Ovary (tissue), 9 donors: ENCODE measurements around the gene TMEM169. TPM values are rescaled to one million over a fixed set of nuclear protein-coding genes. Genes with fewer than 3 reads are reported as not detected.

ENCODE experiments used
- DNase-seq, 5 donors: peaks; one replicate each; pipeline ENCODE4 v3.0.0-alpha.2; 2019 to 2020
- H3K27ac ChIP-seq, 2 donors: fragments of 200-600 bp; one replicate each; pipeline versions ENCODE4 v1.5.1 to v1.8.0; 2019 to 2022
- H3K27me3 ChIP-seq: fragments of 200-600 bp; one replicate; pipeline ENCODE4 v1.8.0; 2022
- H3K36me3 ChIP-seq: fragments of 200-600 bp; sonication (generic); one replicate; pipeline ENCODE4 v1.5.1; 2019
- H3K4me1 ChIP-seq: one replicate; pipeline ENCODE4 v1.8.1; 2013; ENCODE audit warnings: mild to moderate bottlenecking, moderate library complexity; ENCODE audit not compliant: insufficient read depth
- H3K4me3 ChIP-seq: fragments of 200-600 bp; sonication (generic); one replicate; pipeline ENCODE4 v1.5.1; 2017
- H3K9me3 ChIP-seq, 2 donors: fragments of 200-600 bp in 1 of 2; sonication (generic) in 1 of 2; one replicate each; pipeline versions ENCODE4 v1.5.1 to v1.8.1; 2013 to 2019; ENCODE audit warnings: mild to moderate bottlenecking in 1 of 2, moderate library complexity in 1 of 2
- EP300 ChIP-seq: sonication (generic); formaldehyde crosslinking; IDR thresholded peaks from one replicate; pipeline ENCODE4 v1.6.1; 2017; ENCODE audit warnings: antibody characterized with exemption
- POLR2A ChIP-seq: fragments of 450-650 bp; IDR thresholded peaks from one replicate; pipeline ENCODE4 v1.6.1; 2017; ENCODE audit warnings: antibody characterized with exemption, mild to moderate bottlenecking, moderate library complexity
- WGBS, 3 donors: extraction: QIAGEN DNeasy Blood & Tissue Kit in 1 of 3; methylation state at CpG; one replicate each; pipeline versions ENCODE4 v1.1.5 to v1.1.7; 2013 to 2017; 5-methylcytosine and 5-hydroxymethylcytosine counted together
- intact Hi-C, 4 donors: fragments of 100-400 bp; cut with DNase I; formaldehyde crosslinking; loops; one replicate each; pipeline versions ENCODE4 v1.11.0 to v1.15.1; 2022 to 2023
- polyA plus RNA-seq, 2 donors: library from polyadenylated mRNA; stranded (reverse); fragments of 200-250 nt in 1 of 2; fragments of 350-450 nt in 1 of 2; fragmentation: Illumina TruSeq in 1 of 2; extraction: RNeasy Lipid Tissue Mini Kit (QIAGEN cat#74804) in 1 of 2; gene quantifications; one replicate each; pipeline ENCODE4 v1.2.3, GENCODE V29; 2013 to 2014
- total RNA-seq, 7 donors: library from RNA; depleted of rRNA in 2 of 7; stranded (reverse); fragments of >200 nt in 2 of 7; fragmentation: NEBNext Ultra II Directional in 3 of 7; extraction: Animal tissue kit (Norgen Biotek cat#: 25700) in 3 of 7; gene quantifications; one replicate each; pipeline versions ENCODE4 v1.1.0 to v1.2.4, GENCODE V29; 2016 to 2023
- TF ChIP-seq, protein P1 (sequence below), 3 donors: fragments of 450-650 bp in 2 of 3; fragments of 200-600 bp in 1 of 3; IDR thresholded peaks; one replicate each; pipeline versions ENCODE4 v1.5.1 to v1.8.0; 2016 to 2022; ENCODE audit warnings: antibody characterized with exemption in 3 of 3, mild to moderate bottlenecking in 1 of 3
- donor health status: DM: no; HTN: no; CAD: no; lungs with moderate emphysema.
- donor health status: DM: no; HTN: no; CAD: no.
- donor health status: Bipolar disorder and iron deficiency.
- donor health status: DM: yes; HTN: yes; CAD: no.
- donor health status: DM: no; HTN: no; CAD: no.
- donor health status: DM: yes; HTN: yes; CAD: no.

TMEM169 gene
- total and polyA plus RNA-seq, 9 donors = 0.24 to 0.79 (median 0.37) TPM

DNA sequence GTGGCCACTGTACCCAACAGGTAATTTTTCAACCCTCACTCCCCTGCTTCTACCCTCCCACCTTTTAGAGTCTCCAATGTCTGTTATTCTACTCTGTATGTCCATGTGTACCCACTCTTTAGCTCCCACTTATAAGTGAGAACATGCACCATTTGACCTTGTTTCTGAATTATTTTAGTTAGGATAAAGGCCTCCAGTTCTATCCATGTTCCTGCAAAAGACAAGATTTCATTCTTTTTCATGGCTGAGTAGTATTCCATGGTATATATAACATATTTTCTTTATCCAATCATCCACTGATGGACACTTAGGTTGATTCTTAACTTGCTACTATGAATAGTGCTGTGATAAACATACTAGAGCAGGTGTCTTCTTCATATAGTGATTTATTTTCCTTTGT, 9.2 kb upstream of the TMEM169 start:
- intact Hi-C loops = no loop called here

DNA sequence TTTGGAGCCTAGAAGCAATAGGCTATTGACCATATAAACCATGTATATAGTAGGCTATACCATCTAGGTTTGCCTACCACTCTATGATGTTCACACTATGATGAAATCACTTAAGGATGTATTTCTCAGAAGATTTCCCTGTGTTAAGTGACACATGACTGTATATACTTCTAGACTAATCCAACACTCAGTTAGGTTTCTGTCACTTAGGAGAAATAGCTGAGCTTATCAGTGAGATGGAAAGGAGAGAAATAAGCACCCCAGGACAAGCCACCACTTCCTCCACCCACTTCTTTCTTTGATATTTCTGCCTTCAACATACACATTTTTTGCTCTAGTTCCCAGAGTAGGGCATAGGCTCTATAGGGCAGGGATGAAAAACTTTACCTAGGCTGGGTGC, 7.9 kb upstream of the TMEM169 start:
- H3K4me1 ChIP-seq = no peaks in the 10 kb centered on the region
- intact Hi-C loops = no loop called here
- no peaks in the 10 kb centered on the region for H3K27me3 ChIP-seq
- no peak overlapping the region for H3K4me3 ChIP-seq
- no peaks in the 10 kb centered on the region for H3K9me3 ChIP-seq
- TF ChIP-seq POLR2A = no peak
- TF ChIP-seq, protein P1, sequence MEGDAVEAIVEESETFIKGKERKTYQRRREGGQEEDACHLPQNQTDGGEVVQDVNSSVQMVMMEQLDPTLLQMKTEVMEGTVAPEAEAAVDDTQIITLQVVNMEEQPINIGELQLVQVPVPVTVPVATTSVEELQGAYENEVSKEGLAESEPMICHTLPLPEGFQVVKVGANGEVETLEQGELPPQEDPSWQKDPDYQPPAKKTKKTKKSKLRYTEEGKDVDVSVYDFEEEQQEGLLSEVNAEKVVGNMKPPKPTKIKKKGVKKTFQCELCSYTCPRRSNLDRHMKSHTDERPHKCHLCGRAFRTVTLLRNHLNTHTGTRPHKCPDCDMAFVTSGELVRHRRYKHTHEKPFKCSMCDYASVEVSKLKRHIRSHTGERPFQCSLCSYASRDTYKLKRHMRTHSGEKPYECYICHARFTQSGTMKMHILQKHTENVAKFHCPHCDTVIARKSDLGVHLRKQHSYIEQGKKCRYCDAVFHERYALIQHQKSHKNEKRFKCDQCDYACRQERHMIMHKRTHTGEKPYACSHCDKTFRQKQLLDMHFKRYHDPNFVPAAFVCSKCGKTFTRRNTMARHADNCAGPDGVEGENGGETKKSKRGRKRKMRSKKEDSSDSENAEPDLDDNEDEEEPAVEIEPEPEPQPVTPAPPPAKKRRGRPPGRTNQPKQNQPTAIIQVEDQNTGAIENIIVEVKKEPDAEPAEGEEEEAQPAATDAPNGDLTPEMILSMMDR (IDR thresholded peaks at IDR 0.05) = no peak
- no peak for TF ChIP-seq EP300
- DNase-seq = no peak
- no peaks in the 10 kb centered on the region for H3K36me3 ChIP-seq
- no peak overlapping the region for H3K27ac ChIP-seq

More for the DNA sequence above, 9.2 kb upstream of the TMEM169 start:
- H3K9me3 ChIP-seq = no peaks in the 10 kb centered on the region
- H3K27me3 ChIP-seq = no peaks in the 10 kb centered on the region
- H3K4me3 ChIP-seq = no peak overlapping the region
- no peaks in the 10 kb centered on the region for H3K36me3 ChIP-seq
- H3K4me1 ChIP-seq = no peaks in the 10 kb centered on the region
- H3K27ac ChIP-seq = no peak overlapping the region
- no peak for DNase-seq
- TF ChIP-seq POLR2A (no peak), EP300 (no peak)
- TF ChIP-seq, protein P1 (IDR thresholded peaks at IDR 0.05) = no peak

DNA sequence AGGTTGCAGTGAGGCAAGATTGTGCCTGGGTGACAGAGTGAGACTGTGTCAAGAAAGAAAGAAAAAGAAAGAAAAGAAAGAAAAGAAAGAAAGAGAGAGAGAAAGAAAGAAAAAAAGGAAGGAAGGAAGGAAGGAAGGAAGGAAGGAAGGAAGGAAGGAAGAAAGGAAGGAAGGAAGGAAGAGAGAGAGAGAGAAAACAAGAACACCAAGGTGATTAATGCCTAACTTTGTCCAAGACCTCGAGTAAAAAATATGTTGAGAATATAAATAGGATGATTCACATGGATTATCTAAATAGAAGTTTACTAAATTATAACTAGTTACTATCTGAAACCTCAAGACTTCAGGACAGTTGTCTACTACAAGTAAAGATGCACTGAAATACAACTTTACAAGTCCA, 7.3 kb upstream of the TMEM169 start:
- H3K27ac ChIP-seq = no peak overlapping the region
- H3K4me3 ChIP-seq = no peak overlapping the region
- H3K4me1 ChIP-seq = no peaks in the 10 kb centered on the region
- intact Hi-C loops = no loop called here
- H3K9me3 ChIP-seq = no peaks in the 10 kb centered on the region
- TF ChIP-seq, protein P1 (IDR thresholded peaks at IDR 0.05) = no peak
- TF ChIP-seq EP300 = no peak
- no peak for TF ChIP-seq POLR2A
- DNase-seq = no peak
- WGBS, 3 donors = 53 to 64% (median 54%) methylated on average over 1 of the region's 1 CpG
- no peaks in the 10 kb centered on the region for H3K27me3 ChIP-seq
- no peaks in the 10 kb centered on the region for H3K36me3 ChIP-seq

DNA sequence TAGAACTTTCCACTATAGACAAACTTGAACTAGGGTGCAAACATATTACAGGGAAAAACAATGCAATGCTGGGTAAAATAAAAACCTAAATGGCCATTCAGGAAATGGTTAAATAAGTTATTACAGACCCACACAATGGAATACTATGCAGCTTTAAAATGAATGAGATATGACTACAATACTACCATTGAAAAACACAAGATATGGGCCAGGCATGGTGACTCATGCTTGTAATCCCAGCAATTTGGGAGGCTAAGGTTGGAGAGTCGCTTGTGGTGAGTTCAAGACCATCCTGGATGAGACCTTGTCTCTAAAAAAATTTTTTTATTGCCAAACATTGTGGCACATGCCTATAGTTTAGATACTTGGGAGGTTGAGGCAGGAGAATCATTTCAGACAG, 6.9 kb upstream of the TMEM169 start:
- Histone ChIP-seq H3K9me3 (no peaks in the 10 kb centered on the region), H3K36me3 (no peaks in the 10 kb centered on the region), H3K4me3 (no peak overlapping the region), H3K27me3 (no peaks in the 10 kb centered on the region), H3K27ac (no peak overlapping the region), H3K4me1 (no peaks in the 10 kb centered on the region)
- TF ChIP-seq POLR2A (no peak), EP300 (no peak)
- TF ChIP-seq, protein P1 (IDR thresholded peaks at IDR 0.05) = no peak
- 89 to 96% (median 95%) methylated on average over 1 of the region's 1 CpG for WGBS, 3 donors
- no peak for DNase-seq
- intact Hi-C loops = no loop called here
